Measurements from ENCODE around the gene PLEKHA1.

Gene PLEKHA1

GRCh38 chr10:122357685-122358084 is 16.8 kb upstream of the PLEKHA1 start:
- H3K36me3 ChIP-seq (ENCODE audit: low read depth): no peaks in the 10 kb centered on the region
- H3K9me3 ChIP-seq (ENCODE audit: severe bottlenecking): no peaks in the 10 kb centered on the region
- H3K27me3 ChIP-seq (ENCODE audit: insufficient read depth, poor library complexity, severe bottlenecking): no peaks in the 10 kb centered on the region
- DNase-seq (ENCODE audit: low spot score) (no peak), ATAC-seq (ENCODE audit: low read depth) (no peak)
- no peak for TF ChIP-seq CTCF (IDR thresholded peaks at IDR 0.05; ENCODE audit: poor library complexity, severe bottlenecking)
- no peaks in the 10 kb centered on the region for H3K4me1 ChIP-seq (ENCODE audit: insufficient read depth, poor library complexity, severe bottlenecking)
- no peak overlapping the region for H3K27ac ChIP-seq (ENCODE audit: poor library complexity, severe bottlenecking)
- H3K4me3 ChIP-seq (ENCODE audit: severe bottlenecking): no peak overlapping the region

DNA sequence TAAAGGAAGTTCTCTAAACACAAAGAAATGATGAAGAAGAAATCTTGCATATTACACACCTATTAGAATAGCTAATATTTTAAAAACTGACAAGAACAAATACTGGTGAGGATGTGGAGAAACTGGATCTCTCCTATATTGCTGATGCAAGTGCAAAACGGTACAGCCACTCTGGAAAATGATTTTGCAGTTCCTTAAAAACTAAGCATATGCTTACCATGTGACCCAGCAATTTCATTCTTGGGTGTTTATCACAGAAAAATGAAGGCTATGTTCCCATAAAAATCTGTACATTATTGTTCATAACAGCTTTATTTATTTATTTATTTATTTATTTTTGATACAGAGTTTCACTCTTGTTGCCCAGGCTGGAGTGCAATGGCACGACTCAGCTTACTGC is 14.9 kb upstream of the PLEKHA1 start:
- Histone ChIP-seq H3K9me3 (ENCODE audit: severe bottlenecking) (no peaks in the 10 kb centered on the region), H3K27me3 (ENCODE audit: insufficient read depth, poor library complexity, severe bottlenecking) (no peaks in the 10 kb centered on the region), H3K4me3 (ENCODE audit: severe bottlenecking) (no peak overlapping the region), H3K27ac (ENCODE audit: poor library complexity, severe bottlenecking) (no peak overlapping the region), H3K4me1 (ENCODE audit: insufficient read depth, poor library complexity, severe bottlenecking) (peaks cover 18% of the 10 kb centered on the region), H3K36me3 (ENCODE audit: low read depth) (no peaks in the 10 kb centered on the region)
- no peak for TF ChIP-seq CTCF (IDR thresholded peaks at IDR 0.05; ENCODE audit: poor library complexity, severe bottlenecking)
- no peak for ATAC-seq (ENCODE audit: low read depth)
- DNase-seq (ENCODE audit: low spot score): no peak

GRCh38 chr10:122361046-122361445 is 13.5 kb upstream of the PLEKHA1 start:
- no peak for TF ChIP-seq CTCF (IDR thresholded peaks at IDR 0.05; ENCODE audit: poor library complexity, severe bottlenecking)
- H3K27ac ChIP-seq (ENCODE audit: poor library complexity, severe bottlenecking): no peak overlapping the region
- H3K4me1 ChIP-seq (ENCODE audit: insufficient read depth, poor library complexity, severe bottlenecking): peaks cover 19% of the 10 kb centered on the region
- ATAC-seq (ENCODE audit: low read depth) (no peak), DNase-seq (ENCODE audit: low spot score) (no peak)
- H3K27me3 ChIP-seq (ENCODE audit: insufficient read depth, poor library complexity, severe bottlenecking): no peaks in the 10 kb centered on the region
- H3K4me3 ChIP-seq (ENCODE audit: severe bottlenecking): no peak overlapping the region
- H3K9me3 ChIP-seq (ENCODE audit: severe bottlenecking): no peaks in the 10 kb centered on the region
- no peaks in the 10 kb centered on the region for H3K36me3 ChIP-seq (ENCODE audit: low read depth)

- H3K9me3 ChIP-seq (ENCODE audit: severe bottlenecking): no peaks in the 10 kb centered on the region
Measured at GRCh38 chr10:122362031-122362592, 12.4 kb upstream of the PLEKHA1 start.

More at GRCh38 chr10:122362031-122362592, 12.4 kb upstream of the PLEKHA1 start:
- no peak for TF ChIP-seq CTCF (IDR thresholded peaks at IDR 0.05; ENCODE audit: poor library complexity, severe bottlenecking)
- H3K27ac ChIP-seq (ENCODE audit: poor library complexity, severe bottlenecking): no peak overlapping the region
- H3K4me3 ChIP-seq (ENCODE audit: severe bottlenecking): no peak overlapping the region
- no peaks in the 10 kb centered on the region for H3K27me3 ChIP-seq (ENCODE audit: insufficient read depth, poor library complexity, severe bottlenecking)
- no peaks in the 10 kb centered on the region for H3K36me3 ChIP-seq (ENCODE audit: low read depth)
- DNase-seq (ENCODE audit: low spot score) (no peak), ATAC-seq (ENCODE audit: low read depth) (no peak)
- peaks cover 19% of the 10 kb centered on the region for H3K4me1 ChIP-seq (ENCODE audit: insufficient read depth, poor library complexity, severe bottlenecking)

All from RWPE2 (cell line).